Gastroesophageal sphincter (tissue), 3 donors: ENCODE measurements around the gene SLC16A12.

Experiments used
- EP300 ChIP-seq: sonication (generic); formaldehyde crosslinking; IDR thresholded peaks from one replicate; pipeline ENCODE4 v1.6.1; 2017; ENCODE audit warnings: antibody characterized with exemption, mild to moderate bottlenecking
- POLR2A ChIP-seq, 2 donors: fragments of 450-650 bp; IDR thresholded peaks; one replicate each; pipeline ENCODE4 v1.6.1; 2017; ENCODE audit warnings: antibody characterized with exemption in 2 of 2, mild to moderate bottlenecking in 2 of 2, moderate library complexity in 1 of 2
- POLR2AphosphoS5 ChIP-seq: sonication (generic); formaldehyde crosslinking; IDR thresholded peaks from one replicate; pipeline ENCODE4 v1.6.1; 2017; ENCODE audit warnings: antibody characterized with exemption
- TF ChIP-seq, protein P1 (sequence below), 4 experiments: fragments of 200-600 bp in 2 of 4; fragments of 450-650 bp in 2 of 4; sonication (generic) in 1 of 4; IDR thresholded peaks; one replicate each; pipeline ENCODE4 v1.5.1; 2017 to 2019; ENCODE audit warnings: antibody characterized with exemption in 4 of 4, mild to moderate bottlenecking in 2 of 4, moderate library complexity in 2 of 4

DNA sequence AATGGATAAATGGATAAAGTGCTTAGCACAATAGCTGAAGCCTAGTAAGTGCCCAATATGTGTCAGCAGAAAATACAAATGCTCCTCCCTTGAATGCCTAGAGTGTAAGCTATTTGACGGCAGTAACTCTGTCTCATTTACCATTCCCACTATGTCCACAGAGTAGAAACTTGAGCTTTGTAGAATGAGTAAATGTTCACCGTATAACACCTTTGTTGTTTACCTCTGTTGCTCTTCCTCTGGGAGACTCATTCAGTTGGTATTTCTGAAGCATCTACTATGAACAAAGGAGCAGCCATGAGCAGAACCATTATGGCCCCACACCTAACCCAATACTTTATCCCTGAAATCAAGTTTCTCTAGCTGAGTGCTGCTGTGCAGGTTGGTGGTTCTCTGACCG, 8.4 kb upstream of the SLC16A12 start:
- TF ChIP-seq, protein P1, sequence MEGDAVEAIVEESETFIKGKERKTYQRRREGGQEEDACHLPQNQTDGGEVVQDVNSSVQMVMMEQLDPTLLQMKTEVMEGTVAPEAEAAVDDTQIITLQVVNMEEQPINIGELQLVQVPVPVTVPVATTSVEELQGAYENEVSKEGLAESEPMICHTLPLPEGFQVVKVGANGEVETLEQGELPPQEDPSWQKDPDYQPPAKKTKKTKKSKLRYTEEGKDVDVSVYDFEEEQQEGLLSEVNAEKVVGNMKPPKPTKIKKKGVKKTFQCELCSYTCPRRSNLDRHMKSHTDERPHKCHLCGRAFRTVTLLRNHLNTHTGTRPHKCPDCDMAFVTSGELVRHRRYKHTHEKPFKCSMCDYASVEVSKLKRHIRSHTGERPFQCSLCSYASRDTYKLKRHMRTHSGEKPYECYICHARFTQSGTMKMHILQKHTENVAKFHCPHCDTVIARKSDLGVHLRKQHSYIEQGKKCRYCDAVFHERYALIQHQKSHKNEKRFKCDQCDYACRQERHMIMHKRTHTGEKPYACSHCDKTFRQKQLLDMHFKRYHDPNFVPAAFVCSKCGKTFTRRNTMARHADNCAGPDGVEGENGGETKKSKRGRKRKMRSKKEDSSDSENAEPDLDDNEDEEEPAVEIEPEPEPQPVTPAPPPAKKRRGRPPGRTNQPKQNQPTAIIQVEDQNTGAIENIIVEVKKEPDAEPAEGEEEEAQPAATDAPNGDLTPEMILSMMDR (IDR thresholded peaks at IDR 0.05): no peak
- TF ChIP-seq POLR2AphosphoS5 (no peak), EP300 (no peak), POLR2A (IDR thresholded peaks at IDR 0.05) (no peak)
